Raji (cell line): ENCODE measurements around the gene SUGT1.

Source experiments
- POLR2A ChIP-seq: IDR thresholded peaks from 2 replicates; pipeline ENCODE4 v1.6.1; 2011; ENCODE audit warnings: low read depth, low read length, control low read depth; ENCODE audit not compliant: insufficient read depth

The SUGT1 gene

GRCh38 chr13:52652196-52652979, at the start of gene SUGT1:
TSS of gene SUGT1 (plus strand) at chr13:52652836. CDS start at chr13:52652921, 85 bp downstream.
- TF ChIP-seq POLR2A: peak; percentile 94

- TF ChIP-seq POLR2A: no peak
Measured at GRCh38 chr13:52615134-52615801, 37.4 kb upstream of the SUGT1 start.

GRCh38 chr13:52615812-52616211, 36.8 kb upstream of the SUGT1 start:
- TF ChIP-seq POLR2A: peak; percentile 38; the same call in 1 of the 2 replicates

- peak; percentile 93 for TF ChIP-seq POLR2A
Measured at GRCh38 chr13:52617070-52618060, 35.3 kb upstream of the SUGT1 start.

GRCh38 chr13:52638666-52639328, 13.8 kb upstream of the SUGT1 start:
- no peak for TF ChIP-seq POLR2A

GRCh38 chr13:52642131-52642530, 10.5 kb upstream of the SUGT1 start, which contains the start of gene HNRNPA1L2:
TSS of gene HNRNPA1L2 (plus strand) at chr13:52642431. CDS start at chr13:52642493, 62 bp downstream.
- no peak for TF ChIP-seq POLR2A

- TF ChIP-seq POLR2A: no peak
Measured at GRCh38 chr13:52644108-52644507, 8.5 kb upstream of the SUGT1 start.

GRCh38 chr13:52646967-52647366, 5.7 kb upstream of the SUGT1 start:
- no peak for TF ChIP-seq POLR2A

GRCh38 chr13:52650731-52651130, 1.9 kb upstream of the SUGT1 start:
- no peak for TF ChIP-seq POLR2A

GRCh38 chr13:52651897-52652195, 790 bp upstream of the SUGT1 start:
- no peak for TF ChIP-seq POLR2A

- TF ChIP-seq POLR2A: no peak
Measured at GRCh38 chr13:52652980-52653303, 306 bp downstream of the SUGT1 start.

- TF ChIP-seq POLR2A: no peak
Measured at GRCh38 chr13:52659340-52659739, 6.7 kb downstream of the SUGT1 start.

GRCh38 chr13:52664272-52664671, 11.6 kb downstream of the SUGT1 start:
- TF ChIP-seq POLR2A: no peak

GRCh38 chr13:52665325-52665724, 12.7 kb downstream of the SUGT1 start:
- TF ChIP-seq POLR2A: no peak

- no peak for TF ChIP-seq POLR2A
Measured at GRCh38 chr13:52669677-52670076, 17.0 kb downstream of the SUGT1 start.
